T-helper 2 cell treated with Interferon-gamma antibody and Interleukin-4, amounts not matched to agents 5 μg/mL and 100 μg/mL, for 36 hours (primary cell): ENCODE results near the gene STK25.

Source experiments
- DNase-seq: peaks from one replicate; pipeline ENCODE4 v3.0.0; 2021; ENCODE audit warnings: low spot score
- H3K27ac Mint-ChIP-seq: one replicate; pipeline ENCODE4 v1.8.0; 2021; ENCODE audit warnings: mild to moderate bottlenecking, mixed read lengths
- H3K27me3 Mint-ChIP-seq: one replicate; pipeline ENCODE4 v1.8.0; 2021; ENCODE audit warnings: low read depth, mixed read lengths
- H3K36me3 Mint-ChIP-seq: one replicate; pipeline ENCODE4 v1.8.0; 2021; ENCODE audit warnings: low read depth, mixed read lengths
- H3K4me1 Mint-ChIP-seq: one replicate; pipeline ENCODE4 v1.8.0; 2021; ENCODE audit warnings: low read depth, mixed read lengths
- H3K4me3 Mint-ChIP-seq: one replicate; pipeline ENCODE4 v1.8.0; 2022; ENCODE audit warnings: mild to moderate bottlenecking, moderate library complexity, mixed read lengths
- H3K9me3 Mint-ChIP-seq: one replicate; pipeline ENCODE4 v1.8.0; 2021; ENCODE audit warnings: mixed read lengths

The STK25 gene

GRCh38 chr2:241489733-241490680, 18.4 kb downstream of the STK25 start:
- Mint-ChIP-seq H3K4me1 (no peaks in the 10 kb centered on the region), H3K27me3 (no peaks in the 10 kb centered on the region), H3K36me3 (no peaks in the 10 kb centered on the region), H3K4me3 (no peak overlapping the region), H3K9me3 (no peaks in the 10 kb centered on the region), H3K27ac (peak overlapping the region; percentile 26)
- DNase-seq = no peak

GRCh38 chr2:241489088-241489487, 19.3 kb downstream of the STK25 start:
- Mint-ChIP-seq H3K4me1 (no peaks in the 10 kb centered on the region), H3K4me3 (no peak overlapping the region), H3K36me3 (no peaks in the 10 kb centered on the region), H3K9me3 (no peaks in the 10 kb centered on the region), H3K27me3 (no peaks in the 10 kb centered on the region), H3K27ac (no peak overlapping the region)
- no peak for DNase-seq

DNA sequence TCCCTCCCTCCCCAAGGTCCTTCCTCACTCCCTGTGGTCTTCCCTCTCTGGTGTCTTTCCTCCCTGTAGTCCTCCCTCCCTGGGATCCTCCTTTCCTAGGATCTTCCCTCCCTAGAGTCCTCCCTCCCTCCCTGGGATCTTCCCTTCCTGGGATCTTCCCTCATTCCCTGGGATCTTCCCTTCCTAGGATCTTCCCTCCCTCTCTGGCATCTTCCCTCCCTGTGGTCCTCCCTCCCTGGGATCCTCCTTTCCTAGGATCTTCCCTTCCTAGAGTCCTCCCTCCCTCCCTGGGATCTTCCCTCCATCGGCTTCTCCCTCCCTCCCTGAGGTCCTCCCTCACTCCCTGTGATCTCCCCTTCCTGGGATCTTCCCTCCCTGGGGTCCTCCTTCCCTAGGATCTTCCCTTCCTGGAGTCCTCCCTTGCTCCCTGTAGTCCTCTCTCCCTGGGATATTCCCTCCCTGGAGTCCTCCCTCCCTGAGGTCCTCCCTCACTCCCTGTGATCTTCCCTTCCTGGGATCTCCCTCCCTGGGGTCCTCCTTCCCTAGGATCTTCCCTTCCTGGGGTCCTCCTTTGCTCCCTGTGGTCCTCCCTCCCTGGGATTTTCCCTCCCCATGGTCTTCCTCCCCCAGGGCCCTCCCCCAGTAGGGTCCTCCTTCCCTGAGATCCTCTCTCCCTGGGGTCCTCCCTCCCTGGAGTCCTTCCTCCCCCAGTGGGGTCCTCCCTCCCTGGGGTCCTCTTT, 23.0 kb downstream of the STK25 start:
- H3K36me3 Mint-ChIP-seq = no peaks in the 10 kb centered on the region
- H3K27me3 Mint-ChIP-seq = no peaks in the 10 kb centered on the region
- DNase-seq = no peak
- H3K9me3 Mint-ChIP-seq = no peaks in the 10 kb centered on the region
- H3K4me3 Mint-ChIP-seq = no peak overlapping the region
- no peaks in the 10 kb centered on the region for H3K4me1 Mint-ChIP-seq
- no peak overlapping the region for H3K27ac Mint-ChIP-seq

DNA sequence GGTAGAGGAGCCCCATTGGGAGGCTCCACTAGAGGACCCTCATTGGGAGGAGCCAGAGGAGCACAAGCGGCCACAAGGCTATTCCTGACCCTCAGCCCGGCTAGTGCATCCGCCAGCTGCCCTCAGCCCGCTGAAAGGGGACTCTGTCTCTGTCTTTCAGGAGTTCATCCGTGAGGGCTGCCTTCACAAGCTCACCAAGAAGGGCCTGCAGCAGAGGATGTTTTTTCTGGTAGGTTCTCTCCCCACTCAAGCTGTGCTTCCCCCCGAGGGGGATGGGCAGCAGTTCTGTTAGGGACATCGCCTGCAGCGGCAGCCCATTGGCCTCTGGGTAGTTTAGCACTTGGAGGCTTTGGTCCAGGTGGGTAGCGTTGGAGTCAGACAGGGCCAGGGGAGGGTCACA, 25.1 kb downstream of the STK25 start:
- H3K36me3 Mint-ChIP-seq = no peaks in the 10 kb centered on the region
- DNase-seq = no peak
- H3K27me3 Mint-ChIP-seq = no peaks in the 10 kb centered on the region

GRCh38 chr2:241482126-241482955, 26.0 kb downstream of the STK25 start:
- DNase-seq = no peak
- no peaks in the 10 kb centered on the region for H3K4me1 Mint-ChIP-seq
- H3K27ac Mint-ChIP-seq = no peak overlapping the region
- H3K27me3 Mint-ChIP-seq = no peaks in the 10 kb centered on the region
- no peaks in the 10 kb centered on the region for H3K36me3 Mint-ChIP-seq
- H3K9me3 Mint-ChIP-seq = no peaks in the 10 kb centered on the region
- no peak overlapping the region for H3K4me3 Mint-ChIP-seq

More for the DNA sequence above, 25.1 kb downstream of the STK25 start:
- Mint-ChIP-seq H3K4me1 (no peaks in the 10 kb centered on the region), H3K9me3 (no peaks in the 10 kb centered on the region), H3K4me3 (no peak overlapping the region), H3K27ac (no peak overlapping the region)

GRCh38 chr2:241481687-241482086, 26.7 kb downstream of the STK25 start:
- Mint-ChIP-seq H3K27me3 (no peaks in the 10 kb centered on the region), H3K36me3 (no peaks in the 10 kb centered on the region), H3K9me3 (no peaks in the 10 kb centered on the region), H3K4me1 (no peaks in the 10 kb centered on the region), H3K27ac (no peak overlapping the region), H3K4me3 (no peak overlapping the region)
- DNase-seq = no peak

- no peak overlapping the region for H3K4me3 Mint-ChIP-seq
- H3K4me1 Mint-ChIP-seq = no peaks in the 10 kb centered on the region
- no peak for DNase-seq
- H3K27ac Mint-ChIP-seq = no peak overlapping the region
- no peaks in the 10 kb centered on the region for H3K27me3 Mint-ChIP-seq
- H3K36me3 Mint-ChIP-seq = no peaks in the 10 kb centered on the region
- no peaks in the 10 kb centered on the region for H3K9me3 Mint-ChIP-seq
Measured at GRCh38 chr2:241479026-241479898, 29.1 kb downstream of the STK25 start.

GRCh38 chr2:241478166-241478565, 30.2 kb downstream of the STK25 start:
- DNase-seq = no peak
- peaks cover 1% of the 10 kb centered on the region for H3K27me3 Mint-ChIP-seq
- no peaks in the 10 kb centered on the region for H3K9me3 Mint-ChIP-seq
- H3K4me3 Mint-ChIP-seq = no peak overlapping the region
- no peak overlapping the region for H3K27ac Mint-ChIP-seq
- H3K4me1 Mint-ChIP-seq = no peaks in the 10 kb centered on the region
- H3K36me3 Mint-ChIP-seq = no peaks in the 10 kb centered on the region

GRCh38 chr2:241475267-241475666, 33.1 kb downstream of the STK25 start:
- Mint-ChIP-seq H3K4me1 (peaks cover 1% of the 10 kb centered on the region), H3K27me3 (peaks cover 21% of the 10 kb centered on the region), H3K27ac (no peak overlapping the region), H3K36me3 (no peaks in the 10 kb centered on the region), H3K9me3 (no peaks in the 10 kb centered on the region), H3K4me3 (no peak overlapping the region)
- DNase-seq = no peak

DNA sequence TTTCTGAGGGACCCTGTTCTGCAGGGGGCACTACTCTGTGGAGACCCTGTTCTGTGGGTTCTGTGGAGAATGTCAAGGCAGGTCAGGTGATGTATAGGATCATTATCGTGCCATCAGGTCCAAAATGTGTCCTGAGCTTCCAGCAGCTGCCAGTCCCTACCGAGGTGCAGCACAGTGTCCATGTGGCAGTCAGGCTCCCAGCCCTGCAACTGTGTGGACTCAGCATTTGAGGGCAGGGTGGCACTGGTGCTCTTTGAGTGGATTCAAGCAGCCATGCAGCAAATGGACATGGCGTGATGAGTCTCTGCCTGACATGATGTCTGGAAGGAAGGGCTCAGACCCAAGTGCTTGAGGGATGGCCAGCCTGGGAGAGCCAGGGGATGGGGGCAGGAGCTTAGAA, 35.0 kb downstream of the STK25 start:
- H3K4me1 Mint-ChIP-seq = peaks cover 8% of the 10 kb centered on the region
- H3K4me3 Mint-ChIP-seq = no peak overlapping the region
- no peak overlapping the region for H3K27ac Mint-ChIP-seq
- H3K27me3 Mint-ChIP-seq = peaks cover 21% of the 10 kb centered on the region
- no peaks in the 10 kb centered on the region for H3K36me3 Mint-ChIP-seq
- no peak for DNase-seq
- H3K9me3 Mint-ChIP-seq = no peaks in the 10 kb centered on the region

- Mint-ChIP-seq H3K27ac (no peak overlapping the region), H3K27me3 (peaks cover 24% of the 10 kb centered on the region), H3K36me3 (no peaks in the 10 kb centered on the region), H3K9me3 (no peaks in the 10 kb centered on the region), H3K4me1 (peaks cover 8% of the 10 kb centered on the region), H3K4me3 (no peak overlapping the region)
- peak; percentile 7 for DNase-seq
Measured at GRCh38 chr2:241469746-241470145, 38.6 kb downstream of the STK25 start.

DNA sequence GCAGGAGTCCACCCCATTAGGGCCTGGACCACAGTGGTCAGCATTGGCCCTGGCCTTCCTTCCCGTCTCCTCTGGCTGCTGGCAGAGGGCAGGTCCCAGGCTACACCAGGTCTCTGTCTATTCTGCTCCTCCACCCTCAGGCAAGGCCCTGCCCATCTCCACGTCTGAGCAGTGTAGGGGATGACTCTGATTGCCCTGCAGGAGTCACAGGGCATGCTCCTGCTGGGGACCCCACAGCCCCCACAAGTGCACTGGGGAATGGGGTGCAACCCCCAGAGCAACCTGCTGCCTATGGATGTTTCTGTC, 40.0 kb downstream of the STK25 start:
- no peaks in the 10 kb centered on the region for H3K9me3 Mint-ChIP-seq
- H3K4me1 Mint-ChIP-seq = peaks cover 8% of the 10 kb centered on the region
- no peak overlapping the region for H3K4me3 Mint-ChIP-seq

GRCh38 chr2:241467777-241468475, 40.5 kb downstream of the STK25 start:
- Mint-ChIP-seq H3K4me1 (peaks cover 8% of the 10 kb centered on the region), H3K36me3 (no peaks in the 10 kb centered on the region), H3K9me3 (no peaks in the 10 kb centered on the region), H3K27ac (no peak overlapping the region), H3K27me3 (peaks cover 20% of the 10 kb centered on the region), H3K4me3 (no peak overlapping the region)
- no peak for DNase-seq

More for the DNA sequence above, 40.0 kb downstream of the STK25 start:
- peaks cover 24% of the 10 kb centered on the region for H3K27me3 Mint-ChIP-seq
- no peak overlapping the region for H3K27ac Mint-ChIP-seq
- no peak for DNase-seq
- no peaks in the 10 kb centered on the region for H3K36me3 Mint-ChIP-seq
